Retinal pigment epithelial cell (primary cell): Measurements from ENCODE around the gene EFL1.

Experiments
- DNase-seq: peaks from one replicate; pipeline ENCODE4 v3.0.0-alpha.2; 2010; ENCODE audit warnings: low read depth
- H3K4me3 ChIP-seq: 2 replicates; pipeline ENCODE4 v1.5.1; 2011; ENCODE audit warnings: mild to moderate bottlenecking, low read length, control low read depth, moderate library complexity
- CTCF ChIP-seq: conservative IDR thresholded peaks from 2 replicates; pipeline ENCODE4 v1.5.1; 2011; ENCODE audit warnings: low read depth, low read length, control low read depth, inconsistent platforms

EFL1 gene

GRCh38 chr15:82134461-82134860 is 128.1 kb downstream of the EFL1 start:
- no peak overlapping the region for H3K4me3 ChIP-seq
- TF ChIP-seq CTCF, result no peak
- DNase-seq, result no peak

GRCh38 chr15:82133251-82133650 is 129.3 kb downstream of the EFL1 start:
- H3K4me3 ChIP-seq, result no peak overlapping the region
- no peak for TF ChIP-seq CTCF
- no peak for DNase-seq

GRCh38 chr15:82132742-82133141 is 129.8 kb downstream of the EFL1 start:
- TF ChIP-seq CTCF, result no peak
- H3K4me3 ChIP-seq, result no peak overlapping the region
- peak; percentile 37 for DNase-seq

GRCh38 chr15:82132096-82132495 is 130.4 kb downstream of the EFL1 start:
- DNase-seq, result no peak
- H3K4me3 ChIP-seq, result no peak overlapping the region
- TF ChIP-seq CTCF, result no peak

GRCh38 chr15:82130248-82130647 is 132.3 kb downstream of the EFL1 start:
- TF ChIP-seq CTCF, result no peak
- no peak overlapping the region for H3K4me3 ChIP-seq
- DNase-seq, result no peak

- TF ChIP-seq CTCF, result no peak
- peak; percentile 34 for DNase-seq
- no peak overlapping the region for H3K4me3 ChIP-seq
Observed at GRCh38 chr15:82129761-82130160, 132.8 kb downstream of the EFL1 start.

- no peak for DNase-seq
- no peak for TF ChIP-seq CTCF
- no peak overlapping the region for H3K4me3 ChIP-seq
Observed at GRCh38 chr15:82129149-82129692, 133.3 kb downstream of the EFL1 start.
